Measurements from ENCODE around the gene CNN1.

The CNN1 gene

GRCh38 chr19:11578258-11579142, 39.8 kb downstream of the CNN1 start:
- TF ChIP-seq, protein P1, sequence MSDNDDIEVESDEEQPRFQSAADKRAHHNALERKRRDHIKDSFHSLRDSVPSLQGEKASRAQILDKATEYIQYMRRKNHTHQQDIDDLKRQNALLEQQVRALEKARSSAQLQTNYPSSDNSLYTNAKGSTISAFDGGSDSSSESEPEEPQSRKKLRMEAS (IDR thresholded peaks at IDR 0.05; ENCODE audit: low read depth, low read length) = no peak
- no peak for TF ChIP-seq CTCF (IDR thresholded peaks at IDR 0.05; ENCODE audit: low read depth, low read length)
- no peak for TF ChIP-seq MYC (IDR thresholded peaks at IDR 0.05; ENCODE audit: low read depth, low read length)
- no peak for TF ChIP-seq POLR2A (IDR thresholded peaks at IDR 0.05; ENCODE audit: extremely low read depth, insufficient read length)
- peak; percentile 32 for DNase-seq (ENCODE audit: low read depth)
- H3K4me3 ChIP-seq (ENCODE audit: low read depth, low read length) = no peak overlapping the region

DNA sequence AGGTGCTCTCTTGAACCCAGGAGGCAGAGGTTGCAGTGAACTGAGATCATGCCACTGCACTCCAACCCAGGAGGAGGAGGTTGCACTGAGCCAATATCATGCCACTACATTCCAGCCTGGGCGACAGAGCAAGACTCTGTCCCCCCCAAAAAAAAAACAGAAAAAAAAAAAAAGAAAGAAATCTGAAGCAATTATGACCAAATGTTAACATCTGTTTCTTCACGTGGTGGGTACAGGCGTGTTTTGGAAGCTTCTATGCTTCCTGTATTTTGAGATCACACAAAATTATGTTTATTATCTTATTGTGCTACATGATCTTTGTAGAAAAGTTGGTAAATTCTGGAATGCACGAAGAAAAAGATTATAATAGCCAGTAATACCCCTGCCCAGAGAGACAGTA, 41.5 kb downstream of the CNN1 start:
- no peak for DNase-seq (ENCODE audit: low read depth)
- no peak overlapping the region for H3K4me3 ChIP-seq (ENCODE audit: low read depth, low read length)
- TF ChIP-seq POLR2A (IDR thresholded peaks at IDR 0.05; ENCODE audit: extremely low read depth, insufficient read length) = no peak
- TF ChIP-seq MYC (IDR thresholded peaks at IDR 0.05; ENCODE audit: low read depth, low read length) = no peak
- no peak for TF ChIP-seq CTCF (IDR thresholded peaks at IDR 0.05; ENCODE audit: low read depth, low read length)

DNA sequence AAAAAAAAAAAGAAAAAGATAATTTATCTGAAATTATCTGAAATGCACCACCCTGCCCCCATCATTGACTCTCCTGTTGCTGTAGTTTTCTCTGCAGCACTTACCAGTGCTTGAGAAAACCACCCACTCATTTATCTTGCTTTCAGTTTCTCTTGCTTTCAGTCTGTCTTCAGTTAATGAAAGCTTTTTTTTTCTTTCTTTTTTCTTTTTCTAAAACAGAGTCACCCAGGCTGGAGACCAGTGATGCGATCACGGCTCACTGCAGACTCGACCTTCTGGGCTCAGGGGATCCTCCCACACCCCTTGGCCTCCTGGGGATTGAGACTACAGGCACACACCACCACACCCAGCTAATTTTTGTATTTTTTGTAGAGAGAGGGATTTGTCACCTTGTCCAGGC, 43.1 kb downstream of the CNN1 start:
- no peak overlapping the region for H3K4me3 ChIP-seq (ENCODE audit: low read depth, low read length)
- peak; percentile 84 for DNase-seq (ENCODE audit: low read depth)
- no peak for TF ChIP-seq POLR2A (IDR thresholded peaks at IDR 0.05; ENCODE audit: extremely low read depth, insufficient read length)
- TF ChIP-seq MYC (IDR thresholded peaks at IDR 0.05; ENCODE audit: low read depth, low read length) = no peak
- TF ChIP-seq CTCF (IDR thresholded peaks at IDR 0.05; ENCODE audit: low read depth, low read length) = no peak
- TF ChIP-seq, protein P1 (IDR thresholded peaks at IDR 0.05; ENCODE audit: low read depth, low read length) = no peak

DNA sequence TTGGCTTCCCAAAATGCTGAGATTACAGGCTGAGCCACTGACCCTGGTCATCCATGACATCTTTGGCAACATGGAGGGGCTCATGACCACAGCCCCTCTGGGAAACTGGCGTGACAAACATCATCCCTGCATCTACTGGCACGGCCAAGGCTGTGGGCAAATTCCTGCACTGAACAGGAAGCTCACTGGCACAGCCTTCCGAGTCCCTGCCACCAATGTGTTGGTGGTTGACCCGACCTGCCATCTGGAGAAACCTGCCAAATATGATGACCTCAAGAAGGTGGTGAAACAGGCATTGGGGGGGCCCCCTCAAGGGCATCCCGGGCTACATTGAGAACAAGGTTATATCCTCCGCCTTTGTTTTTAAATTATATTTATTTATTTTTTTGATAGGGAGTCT, 47.7 kb downstream of the CNN1 start:
- H3K4me3 ChIP-seq (ENCODE audit: low read depth, low read length) = no peak overlapping the region
- no peak for DNase-seq (ENCODE audit: low read depth)
- TF ChIP-seq, protein P1 (IDR thresholded peaks at IDR 0.05; ENCODE audit: low read depth, low read length) = no peak
- TF ChIP-seq POLR2A (IDR thresholded peaks at IDR 0.05; ENCODE audit: extremely low read depth, insufficient read length) = no peak
- TF ChIP-seq MYC (IDR thresholded peaks at IDR 0.05; ENCODE audit: low read depth, low read length) = no peak

- no peak for TF ChIP-seq POLR2A (IDR thresholded peaks at IDR 0.05; ENCODE audit: extremely low read depth, insufficient read length)
- peak; percentile 86 for TF ChIP-seq CTCF (IDR thresholded peaks at IDR 0.05; ENCODE audit: low read depth, low read length)
- DNase-seq (ENCODE audit: low read depth) = peak; percentile 84
- H3K4me3 ChIP-seq (ENCODE audit: low read depth, low read length) = no peak overlapping the region
Observed at GRCh38 chr19:11587302-11587974, 48.8 kb downstream of the CNN1 start.

DNA sequence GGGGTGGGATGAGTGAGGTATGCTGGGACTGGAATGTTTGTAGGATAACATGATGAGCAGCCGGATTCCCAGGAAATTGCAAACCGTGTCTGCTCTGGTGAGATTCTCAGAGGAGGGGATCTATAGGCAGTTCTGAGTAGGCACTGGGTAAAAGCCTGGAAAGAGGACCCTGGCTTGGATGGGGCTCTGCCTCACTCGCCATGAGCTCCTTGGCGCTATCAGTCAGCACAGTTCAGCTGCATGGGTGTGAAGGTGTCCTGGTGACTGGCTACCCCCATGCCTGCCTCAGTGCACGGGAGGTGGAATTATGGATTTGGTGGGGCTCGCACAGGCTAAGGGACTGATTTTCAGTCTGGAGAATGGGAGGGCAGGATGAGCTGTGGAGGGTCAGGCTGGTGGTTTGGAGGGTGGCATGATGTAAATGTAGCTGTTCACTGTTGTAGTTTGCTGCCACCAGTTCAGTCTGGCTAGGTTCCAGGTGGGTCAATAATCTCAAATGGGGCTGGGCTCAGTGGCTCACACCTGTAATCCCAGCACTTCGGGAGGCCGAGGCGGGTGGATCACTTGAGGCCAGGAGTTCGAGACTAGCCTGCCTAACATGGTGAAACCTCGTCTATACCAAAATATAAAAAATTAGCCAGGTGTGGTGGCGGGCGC, 49.5 kb downstream of the CNN1 start:
- DNase-seq (ENCODE audit: low read depth) = no peak
- no peak overlapping the region for H3K4me3 ChIP-seq (ENCODE audit: low read depth, low read length)
- no peak for TF ChIP-seq MYC (IDR thresholded peaks at IDR 0.05; ENCODE audit: low read depth, low read length)

Data from NB4 (cell line).